HFF-Myc (cell line): ENCODE data around the gene ZPBP2.

Experiments
- DNase-seq: peaks from one replicate; pipeline ENCODE4 v3.0.0-alpha.2; 2011; ENCODE audit warnings: low read depth; ENCODE audit errors: extremely low read depth
- H3K4me3 ChIP-seq: replicated peaks from 2 replicates; pipeline ENCODE4 v1.5.1; 2011; ENCODE audit warnings: low read depth, mild to moderate bottlenecking, control low read depth, low read length
- TF ChIP-seq, protein P1 (sequence below): IDR thresholded peaks from 2 replicates; pipeline ENCODE4 v1.5.1; 2012; ENCODE audit warnings: mild to moderate bottlenecking, low read depth, low read length, control low read depth; ENCODE audit errors: missing control alignments

ZPBP2 gene, protein sequence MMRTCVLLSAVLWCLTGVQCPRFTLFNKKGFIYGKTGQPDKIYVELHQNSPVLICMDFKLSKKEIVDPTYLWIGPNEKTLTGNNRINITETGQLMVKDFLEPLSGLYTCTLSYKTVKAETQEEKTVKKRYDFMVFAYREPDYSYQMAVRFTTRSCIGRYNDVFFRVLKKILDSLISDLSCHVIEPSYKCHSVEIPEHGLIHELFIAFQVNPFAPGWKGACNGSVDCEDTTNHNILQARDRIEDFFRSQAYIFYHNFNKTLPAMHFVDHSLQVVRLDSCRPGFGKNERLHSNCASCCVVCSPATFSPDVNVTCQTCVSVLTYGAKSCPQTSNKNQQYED

DNA sequence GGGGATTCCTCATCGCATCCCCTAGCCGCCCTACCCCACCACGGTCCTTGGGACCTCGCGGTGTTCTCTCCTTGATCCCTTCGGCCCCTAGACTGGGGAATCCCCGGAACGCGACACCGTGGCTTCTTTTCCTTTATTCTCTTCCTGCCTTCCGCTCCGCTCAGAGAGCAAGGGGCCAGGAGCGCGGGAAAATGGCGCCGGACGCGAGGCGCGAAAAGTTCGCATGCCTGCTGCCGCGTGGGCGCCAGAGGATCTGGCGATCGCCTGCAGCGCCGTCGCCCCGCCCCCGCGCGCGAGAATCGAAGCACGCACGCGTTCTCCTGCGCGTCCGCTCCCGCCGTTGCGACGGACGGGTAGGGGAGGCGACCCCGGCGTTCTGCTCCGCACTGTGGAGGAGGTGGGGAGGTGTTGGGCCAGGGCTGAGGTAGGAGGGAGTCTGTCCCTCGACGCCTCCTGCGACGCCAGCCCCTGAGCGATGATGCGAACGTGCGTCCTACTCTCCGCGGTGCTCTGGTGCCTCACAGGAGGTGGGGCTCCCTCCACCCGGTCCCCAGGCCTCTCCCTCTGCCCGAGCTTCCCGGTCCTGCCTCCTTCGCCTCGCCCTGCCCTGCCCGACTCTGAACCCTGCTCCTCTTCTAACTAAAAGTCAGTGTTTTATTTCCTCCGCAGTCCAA lies at the start of gene ZPBP2:
TSS of gene ZPBP2 (plus strand) at position 323 of the 674 bp plus-strand sequence. CDS start at position 476, 153 bp downstream.
- H3K4me3 ChIP-seq = no peak within 1 kb of the TSS
- TF ChIP-seq, protein P1, sequence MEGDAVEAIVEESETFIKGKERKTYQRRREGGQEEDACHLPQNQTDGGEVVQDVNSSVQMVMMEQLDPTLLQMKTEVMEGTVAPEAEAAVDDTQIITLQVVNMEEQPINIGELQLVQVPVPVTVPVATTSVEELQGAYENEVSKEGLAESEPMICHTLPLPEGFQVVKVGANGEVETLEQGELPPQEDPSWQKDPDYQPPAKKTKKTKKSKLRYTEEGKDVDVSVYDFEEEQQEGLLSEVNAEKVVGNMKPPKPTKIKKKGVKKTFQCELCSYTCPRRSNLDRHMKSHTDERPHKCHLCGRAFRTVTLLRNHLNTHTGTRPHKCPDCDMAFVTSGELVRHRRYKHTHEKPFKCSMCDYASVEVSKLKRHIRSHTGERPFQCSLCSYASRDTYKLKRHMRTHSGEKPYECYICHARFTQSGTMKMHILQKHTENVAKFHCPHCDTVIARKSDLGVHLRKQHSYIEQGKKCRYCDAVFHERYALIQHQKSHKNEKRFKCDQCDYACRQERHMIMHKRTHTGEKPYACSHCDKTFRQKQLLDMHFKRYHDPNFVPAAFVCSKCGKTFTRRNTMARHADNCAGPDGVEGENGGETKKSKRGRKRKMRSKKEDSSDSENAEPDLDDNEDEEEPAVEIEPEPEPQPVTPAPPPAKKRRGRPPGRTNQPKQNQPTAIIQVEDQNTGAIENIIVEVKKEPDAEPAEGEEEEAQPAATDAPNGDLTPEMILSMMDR = no peak
- no peak for DNase-seq

DNA sequence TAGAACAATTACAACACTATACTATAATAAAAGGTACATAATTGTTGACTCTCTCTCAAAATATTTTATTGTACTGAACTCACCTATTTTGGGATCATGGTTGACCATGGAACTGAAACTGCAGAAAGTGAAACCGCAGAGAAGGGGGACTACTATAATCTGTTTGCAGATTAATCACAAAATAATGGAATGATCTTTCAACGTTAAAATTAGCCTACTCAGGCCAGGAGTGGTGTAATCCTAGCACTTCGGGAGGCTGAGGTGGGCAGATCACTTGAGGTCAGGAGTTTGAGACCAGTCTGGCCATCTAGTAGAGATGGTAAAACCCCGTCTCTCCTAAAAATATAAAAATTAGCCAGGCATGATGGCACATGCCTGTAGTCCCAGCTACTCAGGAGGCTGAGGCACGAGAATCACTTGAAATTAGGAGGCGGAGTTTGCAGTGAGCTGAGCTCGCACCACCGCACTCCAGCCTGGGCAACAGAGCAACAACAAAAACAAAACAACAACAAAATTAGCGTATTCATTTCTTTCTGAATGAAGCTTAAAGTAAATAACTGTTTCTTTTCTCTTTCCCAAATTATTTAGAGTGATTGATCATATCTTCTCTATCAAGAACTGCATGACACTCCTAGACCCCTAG lies 49.5 kb upstream of the ZPBP2 start:
- DNase-seq = no peak
- TF ChIP-seq, protein P1 = no peak
- no peak overlapping the region for H3K4me3 ChIP-seq

DNA sequence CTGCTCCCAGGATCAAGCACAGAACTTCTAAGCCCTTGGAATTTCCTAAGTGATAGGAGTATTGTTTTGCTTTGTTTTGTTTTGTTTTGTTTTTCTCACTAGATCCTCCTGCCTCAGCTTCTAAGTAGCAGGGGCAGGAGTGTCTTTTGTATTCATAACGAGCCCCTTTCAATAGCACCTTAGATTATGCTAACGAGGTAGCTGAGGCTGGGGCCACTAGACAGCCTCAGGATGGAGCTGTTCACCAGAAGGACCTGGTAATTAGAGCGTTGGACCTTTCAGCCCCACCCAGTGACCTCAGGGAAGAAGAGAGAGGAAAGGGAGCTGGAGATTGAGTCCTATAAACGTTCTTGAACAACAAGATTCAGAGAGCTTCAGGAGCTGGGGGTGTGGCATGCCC lies 47.5 kb upstream of the ZPBP2 start:
- no peak for DNase-seq
- TF ChIP-seq, protein P1 = no peak

DNA sequence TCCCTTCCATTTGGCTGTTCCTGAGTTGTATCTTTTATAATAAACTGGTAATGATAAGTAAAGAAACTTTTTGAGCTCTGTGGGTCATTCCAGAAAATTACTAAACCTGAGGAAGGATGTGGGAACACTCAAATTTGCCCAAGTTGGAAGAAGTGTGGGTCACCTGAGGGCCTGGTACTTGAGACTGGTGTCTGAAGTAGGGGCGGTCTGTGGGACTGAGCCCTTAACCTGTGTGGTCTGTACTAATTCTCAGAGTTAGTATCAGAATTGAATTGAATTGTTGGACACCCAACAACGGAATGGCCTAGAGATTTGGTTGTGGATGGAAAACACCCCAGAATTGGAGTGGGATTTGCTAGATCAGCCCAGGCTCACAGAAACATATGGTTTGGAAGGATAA lies 47.0 kb upstream of the ZPBP2 start:
- DNase-seq = no peak
- TF ChIP-seq, protein P1 = no peak
- H3K4me3 ChIP-seq = no peak overlapping the region

More for the DNA sequence above, 47.5 kb upstream of the ZPBP2 start:
- H3K4me3 ChIP-seq = no peak overlapping the region

DNA sequence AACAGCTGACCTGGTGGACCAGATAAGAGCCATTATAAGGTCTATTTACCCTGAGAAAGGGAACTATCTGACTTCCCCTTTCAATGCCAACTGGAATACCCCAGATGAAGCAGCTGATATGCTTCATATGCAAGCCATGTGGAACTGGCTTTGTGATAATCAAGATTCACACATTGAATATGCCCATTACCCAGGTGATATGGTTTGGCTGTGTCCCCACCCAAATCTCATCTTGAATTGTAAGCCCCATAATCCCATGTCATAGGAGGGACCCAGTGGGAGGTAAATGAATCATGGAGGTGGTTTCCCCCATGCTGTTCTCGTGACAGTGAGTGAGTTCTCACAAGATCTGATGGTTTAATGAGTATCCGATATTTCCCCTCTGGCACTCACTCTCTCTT lies 46.0 kb upstream of the ZPBP2 start:
- TF ChIP-seq, protein P1 = no peak
- no peak for DNase-seq

DNA sequence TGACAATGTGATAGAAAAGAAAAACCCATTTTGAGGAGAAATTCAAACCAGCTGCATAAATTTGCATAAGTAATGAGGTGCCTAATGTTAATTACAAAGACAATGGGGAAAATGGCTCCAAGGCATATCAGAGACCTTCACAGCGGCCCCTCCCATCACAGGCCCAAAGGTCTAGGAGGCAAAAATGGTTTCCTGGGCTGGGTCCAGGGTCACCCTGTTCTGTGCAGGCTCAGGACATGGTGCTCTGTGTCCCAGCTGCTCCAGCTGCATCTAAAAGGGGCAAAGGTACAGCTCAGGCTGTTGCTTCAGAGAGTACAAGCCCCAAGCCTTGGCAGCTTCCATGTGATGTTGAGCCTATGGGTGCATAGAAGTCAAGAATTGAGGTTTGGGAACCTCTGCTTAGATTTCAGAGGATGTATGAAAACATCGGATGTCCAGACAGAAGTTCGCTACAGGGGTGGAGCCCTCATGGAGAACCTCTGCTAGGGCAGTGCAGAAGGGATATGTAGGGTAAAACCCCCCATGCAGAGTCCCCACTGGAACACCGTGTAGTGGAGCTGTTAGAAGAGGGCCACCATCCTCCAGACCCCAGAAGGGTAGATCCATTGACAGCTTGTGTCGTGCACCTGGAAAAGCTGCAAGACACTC lies 44.5 kb upstream of the ZPBP2 start:
- TF ChIP-seq, protein P1 = no peak
- no peak for DNase-seq
- no peak overlapping the region for H3K4me3 ChIP-seq

More for the DNA sequence above, 46.0 kb upstream of the ZPBP2 start:
- no peak overlapping the region for H3K4me3 ChIP-seq
